ENCODE data around the gene AGRN. TPM values are rescaled to one million over a fixed set of nuclear protein-coding genes. Genes with fewer than 3 reads are reported as not detected.
"Not testable (repeated sequence)": the region's sequence is repeated elsewhere in the genome, so short reads cannot be mapped to it uniquely, and the experiment has no call there.

AGRN gene
- total RNA-seq, 1 donor from 2014 or later = 109 TPM

GRCh38 chr1:1027791-1028190 lies 7.9 kb downstream of the AGRN start:
- TF ChIP-seq CTCF (IDR thresholded peaks at IDR 0.05) = no peak
- no peaks in the 10 kb centered on the region for H3K36me3 ChIP-seq
- no peak for DNase-seq (ENCODE audit: low spot score in 2 of 2)
- H3K4me1 ChIP-seq = peaks cover under 1 to 3% of the 10 kb centered on the region in 2 donors
- H3K27me3 ChIP-seq = no peaks in the 10 kb centered on the region
- intact Hi-C loops (cut with DNase I) = no loop called here
- H3K9me3 ChIP-seq = no peaks in the 10 kb centered on the region
- H3K4me3 ChIP-seq = no peak overlapping the region
- H3K27ac ChIP-seq = no peak overlapping the region

GRCh38 chr1:1030867-1031658 lies 11.1 kb downstream of the AGRN start:
- intact Hi-C loops (cut with DNase I); DNase-seq (ENCODE audit: low spot score in 2 of 2); H3K27me3 ChIP-seq; H3K4me3 ChIP-seq; H3K9me3 ChIP-seq; H3K36me3 ChIP-seq; H3K27ac ChIP-seq: not testable (repeated sequence)
- peaks cover 12 to 15% of the 10 kb centered on the region in 2 donors for H3K4me1 ChIP-seq

- peaks cover 12 to 15% of the 10 kb centered on the region in 2 donors for H3K4me1 ChIP-seq
- intact Hi-C loops (cut with DNase I) = no loop called here
- no peaks in the 10 kb centered on the region for H3K9me3 ChIP-seq
- no peak overlapping the region for H3K4me3 ChIP-seq
- DNase-seq (ENCODE audit: low spot score in 2 of 2) = no peak
- no peak overlapping the region for H3K27ac ChIP-seq
- no peaks in the 10 kb centered on the region for H3K36me3 ChIP-seq
- H3K27me3 ChIP-seq = peaks cover 4% of the 10 kb centered on the region
- TF ChIP-seq CTCF (IDR thresholded peaks at IDR 0.05) = no peak
Measured at GRCh38 chr1:1031659-1032235, 11.8 kb downstream of the AGRN start.

- intact Hi-C loops (cut with DNase I) = no loop called here
- Histone ChIP-seq H3K4me1 (peaks cover 12 to 15% of the 10 kb centered on the region in 2 donors), H3K36me3 (no peaks in the 10 kb centered on the region), H3K27ac (no peak overlapping the region), H3K27me3 (peaks cover 4% of the 10 kb centered on the region), H3K9me3 (no peaks in the 10 kb centered on the region), H3K4me3 (peak overlapping the region in 1 of 2 donors; percentile 70)
- no peak for TF ChIP-seq CTCF (IDR thresholded peaks at IDR 0.05)
- DNase-seq (ENCODE audit: low spot score in 2 of 2) = no peak
Measured at GRCh38 chr1:1032424-1032823, 12.5 kb downstream of the AGRN start.

GRCh38 chr1:1033009-1033587 lies 13.2 kb downstream of the AGRN start:
- H3K36me3 ChIP-seq = no peaks in the 10 kb centered on the region
- H3K4me3 ChIP-seq = peak overlapping the region; percentile 69 to 70
- H3K27me3 ChIP-seq = peaks cover 4% of the 10 kb centered on the region
- intact Hi-C loops (cut with DNase I) = no loop called here
- TF ChIP-seq CTCF (IDR thresholded peaks at IDR 0.05) = peak; percentile 53 to 69 (median 60)
- DNase-seq (ENCODE audit: low spot score in 2 of 2) = peak in 1 of 2 donors; percentile 82
- H3K27ac ChIP-seq = no peak overlapping the region
- H3K9me3 ChIP-seq = no peaks in the 10 kb centered on the region
- H3K4me1 ChIP-seq = peaks cover 12 to 15% of the 10 kb centered on the region in 2 donors

Data from ascending aorta (tissue), 2 donors.